GM12878 (cell line): ENCODE measurements around the gene MFSD12. TPM values are rescaled to one million over a fixed set of nuclear protein-coding genes. Genes with fewer than 3 reads are reported as not detected.
"Not testable (repeated sequence)": the region's sequence is repeated elsewhere in the genome, so short reads cannot be mapped to it uniquely, and the experiment has no call there.

Experiments
- ATAC-seq: fragments of 200-7000 bp; cut with Tn5 transposase; 3 replicates; pipeline ENCODE4 v1.9.1; 2020; ENCODE audit warnings: mild to moderate bottlenecking, moderate library complexity
- BruUV-seq: library from RNA; stranded (reverse); fragments of 400-500 nt; replicated peaks from 2 replicates; lab custom pipeline; 2021; lab: Mats Ljungman, UMichigan
- CTCF ChIA-PET: fragments of 300-600 bp; sonication (Branson Sonifier 250); formaldehyde crosslinking; extraction: SDS; loops from one replicate; lab custom pipeline; 2021; ENCODE audit warnings: inconsistent platforms; lab: Yijun Ruan, JAX
- POLR2A ChIA-PET: fragments of 350-600 bp; formaldehyde crosslinking; extraction: SDS; loops from one replicate; lab custom pipeline; 2021; ENCODE audit warnings: inconsistent platforms; lab: Charles Lee
- RAD21 ChIA-PET: fragments of 300-600 bp; sonication (Branson Sonifier 250); formaldehyde crosslinking; loops from one replicate; lab custom pipeline; 2023; ENCODE audit warnings: antibody characterized with exemption; ENCODE audit not compliant: unreplicated experiment; lab: Charles Lee
- SMC1A ChIA-PET: fragments of 300-600 bp; sonication (Branson Sonifier 250); formaldehyde crosslinking; loops from one replicate; lab custom pipeline; 2023; ENCODE audit not compliant: unreplicated experiment, uncharacterized antibody; lab: Charles Lee
- DNase-seq: peaks from one replicate; pipeline ENCODE4 v3.0.0-alpha.2; 2011; ENCODE audit warnings: low read depth, low spot score
- FAIRE-seq: peaks from 3 replicates; lab custom pipeline; 2011; peaks lifted over from hg19 to GRCh38; lab: Jason Lieb, UNC
- H2AFZ ChIP-seq: 2 replicates; pipeline ENCODE4 v1.6.0; 2011; ENCODE audit warnings: low read depth, low read length, control low read depth; ENCODE audit not compliant: control insufficient read depth
- H3K27ac ChIP-seq: 2 replicates; pipeline ENCODE4 v1.5.1; 2011; ENCODE audit warnings: control low read depth; ENCODE audit not compliant: control insufficient read depth, insufficient read depth
- H3K27me3 ChIP-seq, 2 experiments: replicated peaks in 1 of 2; 2 replicates each; pipeline versions ENCODE4 v1.6.0 to v1.6.1; 2011; ENCODE audit warnings: low read length in 1 of 2; ENCODE audit not compliant: control insufficient read depth in 2 of 2, insufficient read depth in 2 of 2
- H3K36me3 ChIP-seq, 2 experiments: 2 replicates each; pipeline ENCODE4 v1.5.1; 2011; ENCODE audit warnings: low read length in 1 of 2; ENCODE audit not compliant: control insufficient read depth in 2 of 2, insufficient read depth in 2 of 2
- H3K4me1 ChIP-seq: 2 replicates; pipeline ENCODE4 v1.6.1; 2011; ENCODE audit warnings: mild to moderate bottlenecking, low read length, moderate library complexity, mixed read lengths; ENCODE audit not compliant: control insufficient read depth, insufficient read depth
- H3K4me2 ChIP-seq: 2 replicates; pipeline ENCODE4 v1.6.0; 2011; ENCODE audit warnings: control low read depth; ENCODE audit not compliant: control insufficient read depth, insufficient read depth
- H3K4me3 ChIP-seq: fragments of 200-600 bp; sonication (generic); 2 replicates; pipeline ENCODE4 v1.5.1; 2016
- H3K79me2 ChIP-seq: 2 replicates; pipeline ENCODE4 v1.6.0; 2011; ENCODE audit warnings: low read length; ENCODE audit not compliant: control insufficient read depth, insufficient read depth
- H3K9ac ChIP-seq: 2 replicates; pipeline ENCODE4 v1.8.0; 2011; ENCODE audit warnings: low read length, control low read depth, mixed read lengths; ENCODE audit not compliant: control insufficient read depth, insufficient read depth
- H3K9me3 ChIP-seq: replicated peaks from 3 replicates; pipeline ENCODE4 v1.5.1; 2011; ENCODE audit warnings: mild to moderate bottlenecking, low read length; ENCODE audit not compliant: control insufficient read depth, insufficient read depth
- H4K20me1 ChIP-seq: 2 replicates; pipeline ENCODE4 v1.6.0; 2011; ENCODE audit not compliant: control insufficient read depth, insufficient read depth
- ATF7 ChIP-seq: fragments of 450-650 bp; IDR thresholded peaks from 2 replicates; pipeline ENCODE4 v1.6.1; 2016; ENCODE audit warnings: low read depth, mild to moderate bottlenecking
- BCL11A ChIP-seq: IDR thresholded peaks from 2 replicates; pipeline ENCODE4 v1.6.1; 2011; ENCODE audit warnings: low read depth, low read length
- CBFB ChIP-seq: IDR thresholded peaks from 2 replicates; pipeline ENCODE4 v1.6.1; 2016; ENCODE audit warnings: antibody characterized with exemption, low read depth
- ETV6 ChIP-seq, 2 experiments: fragments of 450-650 bp in 1 of 2; IDR thresholded peaks in 1 of 2; conservative IDR thresholded peaks in 1 of 2; 2 replicates each; pipeline ENCODE4 v1.6.1; 2014; ENCODE audit warnings: antibody characterized with exemption in 1 of 2, borderline replicate concordance in 1 of 2, low read depth in 1 of 2, mild to moderate bottlenecking in 1 of 2, moderate library complexity in 1 of 2
- FOXM1 ChIP-seq: IDR thresholded peaks from 2 replicates; pipeline ENCODE4 v1.6.1; 2012; ENCODE audit warnings: low read depth, mild to moderate bottlenecking, inconsistent platforms, low read length, moderate library complexity
- KDM1A ChIP-seq: fragments of 200-600 bp; sonication (generic); IDR thresholded peaks from 2 replicates; pipeline ENCODE4 v1.6.1; 2016; ENCODE audit warnings: borderline replicate concordance
- MTA2 ChIP-seq: fragments of 450-650 bp; IDR thresholded peaks from 2 replicates; pipeline ENCODE4 v1.6.1; 2016; ENCODE audit warnings: low read depth, mild to moderate bottlenecking, moderate library complexity
- NRF1 ChIP-seq: conservative IDR thresholded peaks from 2 replicates; pipeline ENCODE4 v1.6.1; 2011; ENCODE audit warnings: mild to moderate bottlenecking, low read depth, low read length, improper control_type of control experiment
- PAX5 ChIP-seq: IDR thresholded peaks from 2 replicates; pipeline ENCODE4 v1.6.1; 2011; ENCODE audit warnings: low read depth, low read length, borderline replicate concordance
- RCOR1 ChIP-seq: conservative IDR thresholded peaks from 2 replicates; pipeline ENCODE4 v1.6.1; 2012; ENCODE audit warnings: low read depth, low read length, improper control_type of control experiment
- SUPT20H ChIP-seq: IDR thresholded peaks from 2 replicates; pipeline ENCODE4 v1.6.1; 2011; ENCODE audit warnings: low read depth, mild to moderate bottlenecking, low read length, moderate library complexity, borderline replicate concordance; ENCODE audit not compliant: control insufficient read depth
- SUZ12 ChIP-seq: fragments of 200-600 bp; sonication (generic); IDR thresholded peaks from one replicate; pipeline ENCODE4 v1.6.1; 2018; ENCODE audit warnings: antibody characterized with exemption, mild to moderate bottlenecking; ENCODE audit not compliant: unreplicated experiment
- WGBS: methylation state at CpG from one replicate; pipeline ENCODE4 v1.1.6; 2016; ENCODE audit warnings: low lambda C conversion rate; ENCODE audit not compliant: insufficient replicate concordance, insufficient coverage; ENCODE audit errors: missing lambda C conversion rate; 5-methylcytosine and 5-hydroxymethylcytosine counted together
- in situ Hi-C: fragments of 300-500 bp; cut with MboI; formaldehyde crosslinking; loops from 9 replicates; pipeline ENCODE4 v1.14.3; 2018; ENCODE audit warnings: mixed read lengths
- intact Hi-C: fragments of 100-400 bp; cut with micrococcal nuclease; formaldehyde crosslinking; loops from one replicate; pipeline ENCODE4 v1.14.2; 2022; ENCODE audit not compliant: unreplicated experiment
- polyA plus RNA-seq, 11 experiments: library from polyadenylated mRNA; depleted of rRNA in 4 of 11; unstranded in 6 of 11; stranded (reverse) in 5 of 11; fragments of >200 nt; fragmentation: Nextera tagmentation in 4 of 11; fragmentation: Illumina TruSeq in 1 of 11; extraction: Ambion mirVana in 4 of 11; extraction: Trizol in 1 of 11; gene quantifications; 1 replicate in 1 of 11; 2 replicates in 10 of 11; pipeline versions ENCODE4 v1.2.1 to v1.2.3, GENCODE V29; 2011 to 2016; ENCODE audit warnings: inconsistent platforms in 2 of 11, missing spikeins in 2 of 11, low read depth in 1 of 11
- total RNA-seq, 4 experiments: library from RNA; depleted of rRNA in 3 of 4; stranded (reverse); fragments of >200 nt in 3 of 4; fragmentation: Illumina TruSeq in 1 of 4; extraction: Trizol in 1 of 4; gene quantifications; 2 replicates each; pipeline versions ENCODE4 v1.2.1 to v1.2.3, GENCODE V29; 2013 to 2021
- TF ChIP-seq, protein P1 (sequence below): fragments of 450-650 bp; formaldehyde crosslinking; IDR thresholded peaks from 2 replicates; pipeline ENCODE4 v1.4.0; 2022; ENCODE audit warnings: mild to moderate bottlenecking, moderate library complexity

The MFSD12 gene
- total and polyA plus RNA-seq, 10 of the 15 experiments (the other 5 are each of a cell fraction or from before 2014, with no cell fraction given) = 0.58 to 65.9 (median 16.8) TPM

DNA sequence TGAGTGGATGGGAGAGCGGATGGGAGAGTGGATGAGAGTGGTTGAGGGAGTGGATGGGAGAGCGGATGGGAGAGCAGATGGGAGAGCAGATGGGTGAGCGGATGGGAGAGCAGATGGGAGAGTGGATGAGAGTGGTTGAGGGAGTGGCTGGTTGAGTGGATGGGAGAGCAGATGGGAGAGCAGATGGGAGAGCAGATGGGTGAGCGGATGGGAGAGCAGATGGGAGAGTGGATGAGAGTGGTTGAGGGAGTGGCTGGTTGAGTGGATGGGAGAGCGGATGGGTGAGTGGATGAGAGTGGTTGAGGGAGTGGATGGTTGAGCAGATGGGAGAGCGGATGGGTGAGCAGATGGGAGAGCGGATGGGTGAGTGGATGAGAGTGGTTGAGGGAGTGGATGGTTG, 28.1 kb downstream of the MFSD12 start:
- in situ Hi-C loops, H3K79me2 ChIP-seq, H3K4me2 ChIP-seq, H3K9me3 ChIP-seq, H3K27ac ChIP-seq, FAIRE-seq, ATAC-seq, H3K9ac ChIP-seq, DNase-seq, SMC1A ChIA-PET, H2AFZ ChIP-seq, H3K4me3 ChIP-seq, RAD21 ChIA-PET, H3K4me1 ChIP-seq, H4K20me1 ChIP-seq, POLR2A ChIA-PET, H3K27me3 ChIP-seq, CTCF ChIA-PET, intact Hi-C loops, BruUV-seq: not testable (repeated sequence)
- peaks cover 3 to 46% of the 10 kb centered on the region in 2 experiments; a peak in 3 of 4 replicates for H3K36me3 ChIP-seq
- WGBS = 100% methylated on average over 2 of the region's 7 CpGs

DNA sequence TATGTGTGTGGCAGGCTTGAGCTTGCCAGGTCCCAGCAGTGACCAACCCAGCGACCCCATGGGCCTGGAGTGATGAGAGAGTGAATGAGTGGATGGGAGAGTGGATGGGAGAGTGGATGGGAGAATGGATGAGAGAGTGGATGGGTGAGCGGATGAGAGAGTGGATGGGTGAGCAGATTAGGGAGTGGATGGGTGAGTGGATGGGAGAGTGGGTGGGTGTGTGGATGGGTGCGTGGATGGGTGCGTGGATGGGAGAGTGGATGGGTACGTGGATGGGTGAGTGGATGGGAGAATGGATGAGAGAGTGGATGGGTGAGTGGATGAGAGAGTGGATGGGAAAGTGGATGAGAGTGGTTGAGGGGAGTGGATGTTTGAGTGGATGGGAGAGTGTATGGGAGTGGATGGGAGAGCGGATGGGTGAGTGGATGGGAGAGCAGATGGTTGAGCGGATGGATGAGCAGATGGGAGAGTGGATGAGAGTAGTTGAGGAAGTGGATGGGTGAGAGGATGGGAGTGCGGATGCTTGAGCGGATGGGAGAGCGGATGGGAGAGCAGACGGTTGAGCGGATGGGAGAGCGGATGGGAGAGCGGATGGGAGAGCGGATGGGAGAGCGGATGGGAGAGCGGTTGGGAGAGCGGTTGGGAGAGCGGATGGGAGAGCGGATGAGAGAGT, 28.7 kb downstream of the MFSD12 start:
- POLR2A ChIA-PET = no interaction called here
- Histone ChIP-seq H3K4me2 (no peak overlapping the region), H3K36me3 (peaks cover 2 to 48% of the 10 kb centered on the region in 2 experiments; a peak in 3 of 4 replicates), H3K27me3 (no peaks in the 10 kb centered on the region), H3K27ac (no peak overlapping the region), H3K9me3 (no peaks in the 10 kb centered on the region), H3K9ac (no peak overlapping the region), H3K4me3 (no peak overlapping the region), H4K20me1 (no peaks in the 10 kb centered on the region), H3K4me1 (no peaks in the 10 kb centered on the region), H3K79me2 (no peaks in the 10 kb centered on the region), H2AFZ (no peak overlapping the region)
- FAIRE-seq (no peak), ATAC-seq (no peak), DNase-seq (no peak)
- SMC1A ChIA-PET = no interaction called here
- in situ Hi-C loops (no loop called here), intact Hi-C loops (no loop called here)
- BruUV-seq = no TSS peak
- CTCF ChIA-PET = no interaction called here
- RAD21 ChIA-PET = interaction anchor here (0.6 kb wide), 1 partner anchor 31 kb away, joined by 3 read pairs; no protein-coding TSS in a partner anchor
- 96% methylated on average over 16 of the region's 20 CpGs for WGBS
- no peak for TF ChIP-seq PAX5
- TF ChIP-seq ATF7 = no peak
- TF ChIP-seq FOXM1 = no peak
- no peak for TF ChIP-seq ETV6 (conservative IDR thresholded peaks at IDR 0.05 in 1 of 2, IDR thresholded peaks at IDR 0.05 in 1 of 2; ENCODE audit: borderline replicate concordance in 1 of 2, low read depth in 1 of 2)
- TF ChIP-seq, protein P1, sequence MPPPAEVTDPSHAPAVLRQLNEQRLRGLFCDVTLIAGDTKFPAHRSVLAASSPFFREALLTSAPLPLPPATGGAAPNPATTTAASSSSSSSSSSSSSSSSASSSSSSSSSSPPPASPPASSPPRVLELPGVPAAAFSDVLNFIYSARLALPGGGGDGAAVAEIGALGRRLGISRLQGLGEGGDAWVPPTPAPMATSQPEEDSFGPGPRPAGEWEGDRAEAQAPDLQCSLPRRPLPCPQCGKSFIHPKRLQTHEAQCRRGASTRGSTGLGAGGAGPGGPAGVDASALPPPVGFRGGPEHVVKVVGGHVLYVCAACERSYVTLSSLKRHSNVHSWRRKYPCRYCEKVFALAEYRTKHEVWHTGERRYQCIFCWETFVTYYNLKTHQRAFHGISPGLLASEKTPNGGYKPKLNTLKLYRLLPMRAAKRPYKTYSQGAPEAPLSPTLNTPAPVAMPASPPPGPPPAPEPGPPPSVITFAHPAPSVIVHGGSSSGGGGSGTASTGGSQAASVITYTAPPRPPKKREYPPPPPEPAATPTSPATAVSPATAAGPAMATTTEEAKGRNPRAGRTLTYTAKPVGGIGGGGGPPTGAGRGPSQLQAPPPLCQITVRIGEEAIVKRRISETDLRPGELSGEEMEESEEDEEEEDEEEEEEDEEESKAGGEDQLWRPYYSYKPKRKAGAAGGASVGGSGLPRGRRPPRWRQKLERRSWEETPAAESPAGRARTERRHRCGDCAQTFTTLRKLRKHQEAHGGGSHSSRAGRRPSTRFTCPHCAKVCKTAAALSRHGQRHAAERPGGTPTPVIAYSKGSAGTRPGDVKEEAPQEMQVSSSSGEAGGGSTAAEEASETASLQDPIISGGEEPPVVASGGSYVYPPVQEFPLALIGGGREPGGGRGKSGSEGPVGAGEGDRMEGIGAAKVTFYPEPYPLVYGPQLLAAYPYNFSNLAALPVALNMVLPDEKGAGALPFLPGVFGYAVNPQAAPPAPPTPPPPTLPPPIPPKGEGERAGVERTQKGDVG (CRISPR knock-in tag) = no peak
- no peak for TF ChIP-seq SUPT20H
- no peak for TF ChIP-seq KDM1A
- no peak for TF ChIP-seq CBFB
- TF ChIP-seq MTA2 = no peak
- TF ChIP-seq SUZ12 = no peak
- TF ChIP-seq RCOR1 = no peak
- TF ChIP-seq NRF1 = no peak
- TF ChIP-seq BCL11A = no peak
